ENCODE results near the gene ALDH3B1.
"Not testable (repeated sequence)": the region's sequence is repeated elsewhere in the genome, so short reads cannot be mapped to it uniquely, and the experiment has no call there.

- not testable (repeated sequence) for TF ChIP-seq POLR2AphosphoS5 (IDR thresholded peaks at IDR 0.05; ENCODE audit: insufficient read depth, low read depth, low read length); EZH2 (IDR thresholded peaks at IDR 0.05; ENCODE audit: borderline replicate concordance, low read depth, low read length, severe bottlenecking); MYC (IDR thresholded peaks at IDR 0.05; ENCODE audit: low read depth, low read length); CTCF (IDR thresholded peaks at IDR 0.05; ENCODE audit: extremely low read depth in 1 of 2, insufficient read depth in 1 of 2, low read depth in 1 of 2, low read length in 2 of 2); POLR2A (IDR thresholded peaks at IDR 0.05; ENCODE audit: low read depth, low read length); MAX (IDR thresholded peaks at IDR 0.05; ENCODE audit: insufficient read depth, insufficient read length)
Measured at GRCh38 chr11:67991347-67992121, 18.6 kb upstream of the ALDH3B1 start.

All from endothelial cell of umbilical vein (primary cell).